H7 (cell line): ENCODE data around the gene AHRR. TPM values are rescaled to one million over a fixed set of nuclear protein-coding genes. Genes with fewer than 3 reads are reported as not detected.

Experiments
- total RNA-seq: library from RNA; depleted of rRNA; stranded (reverse); fragments of >200 nt; shearing (Covaris generic); gene quantifications from 2 replicates; pipeline ENCODE4 v1.2.3, GENCODE V29; 2014; rRNA removed

The AHRR gene
- total RNA-seq, 1 experiment from 2014 or later: 1.4 TPM

Other genes starting within 250 kb of the AHRR start
- gene PLEKHG4B, start 229.5 kb upstream of the AHRR start, total RNA-seq: 25.2 and 34.1 TPM in 2 replicates
- gene LRRC14B, start 130.2 kb upstream of the AHRR start, total RNA-seq: 0.44 TPM in 1 of 2 replicates, not detected in the other
- 3.3 and 4.4 TPM in 2 replicates for gene CCDC127, start 103.6 kb upstream of the AHRR start, total RNA-seq
- 93.4 and 112 TPM in 2 replicates for gene SDHA, start 103.4 kb upstream of the AHRR start, total RNA-seq
- 87.1 and 116 TPM in 2 replicates for gene PDCD6, start 50.1 kb upstream of the AHRR start, total RNA-seq
- gene EXOC3, start 121.5 kb downstream of the AHRR start, total RNA-seq: 20.5 and 24.1 TPM in 2 replicates
- gene SLC9A3, start 202.7 kb downstream of the AHRR start, total RNA-seq: 1.8 and 3.3 TPM in 2 replicates